B cell (primary cell): ENCODE results near the gene SERPINA7. TPM values are rescaled to one million over a fixed set of nuclear protein-coding genes. Genes with fewer than 3 reads are reported as not detected.

Experiments used
- polyA plus RNA-seq: library from polyadenylated mRNA; depleted of rRNA; stranded (reverse); fragments of >200 nt; gene quantifications from 2 replicates; pipeline ENCODE4 v1.2.3, GENCODE V29; 2012
- total RNA-seq, 2 donors: library from RNA; stranded (reverse); fragments of 120-200 nt in 1 of 2; gene quantifications; 1 replicate in 1 of 2; 2 replicates in 1 of 2; pipeline versions ENCODE4 v1.2.3 to v1.2.4, GENCODE V29; 2013 to 2022

The SERPINA7 gene
- total and polyA plus RNA-seq, 2 donors (not counting 1 experiment from before 2014, with no cell fraction given): not detected

Other genes with a start within 250 kb of the SERPINA7 start
- not detected in 2 replicates for gene NRK, start 216.2 kb downstream of the SERPINA7 start, total RNA-seq
- gene NRK, start 216.2 kb downstream of the SERPINA7 start, polyA plus RNA-seq: not detected in 2 replicates
- gene PWWP3B, start 129.6 kb upstream of the SERPINA7 start, total RNA-seq: not detected in 2 replicates
- gene PWWP3B, start 129.6 kb upstream of the SERPINA7 start, polyA plus RNA-seq: not detected in 2 replicates